GM23338 (cell line): ENCODE measurements around the gene STK33. TPM values are rescaled to one million over a fixed set of nuclear protein-coding genes. Genes with fewer than 3 reads are reported as not detected.

Source experiments
- ATAC-seq: fragments of 200-7000 bp; cut with Tn5 transposase; 3 replicates; pipeline ENCODE4 v1.9.1; 2020
- DNase-seq: peaks from one replicate; pipeline ENCODE4 v3.0.0-alpha.2; 2015; ENCODE audit warnings: low spot score
- H2AFZ ChIP-seq: fragments of 200-600 bp; sonication (generic); 2 replicates; pipeline ENCODE4 v1.8.0; 2016; ENCODE audit warnings: antibody characterized with exemption, mild to moderate bottlenecking, moderate library complexity
- H3F3A ChIP-seq: fragments of 200-600 bp; sonication (generic); replicated peaks from 2 replicates; pipeline ENCODE4 v1.8.0; 2017; ENCODE audit warnings: antibody characterized with exemption, mixed run types, low read depth
- H3K27ac ChIP-seq: fragments of 200-600 bp; sonication (generic); 2 replicates; pipeline ENCODE4 v1.6.1; 2016; ENCODE audit warnings: low read depth
- H3K27me3 ChIP-seq: fragments of 200-600 bp; sonication (generic); 2 replicates; pipeline ENCODE4 v1.8.0; 2016; ENCODE audit warnings: mild to moderate bottlenecking, mixed run types, moderate library complexity; ENCODE audit not compliant: insufficient read depth
- H3K36me3 ChIP-seq: fragments of 200-600 bp; sonication (generic); 2 replicates; pipeline ENCODE4 v1.8.0; 2016; ENCODE audit warnings: mild to moderate bottlenecking; ENCODE audit not compliant: insufficient read depth
- H3K4me1 ChIP-seq: fragments of 200-600 bp; sonication (generic); 2 replicates; pipeline ENCODE4 v1.8.0; 2016; ENCODE audit warnings: mild to moderate bottlenecking, moderate library complexity; ENCODE audit not compliant: insufficient read depth
- H3K4me2 ChIP-seq: fragments of 200-600 bp; sonication (generic); 2 replicates; pipeline ENCODE4 v1.7.1; 2017; ENCODE audit warnings: mixed run types
- H3K4me3 ChIP-seq: fragments of 200-600 bp; sonication (generic); 2 replicates; pipeline ENCODE4 v1.6.1; 2016; ENCODE audit warnings: mixed run types
- H3K79me2 ChIP-seq: fragments of 200-600 bp; sonication (generic); replicated peaks from 2 replicates; pipeline ENCODE4 v1.8.0; 2017; ENCODE audit warnings: mild to moderate bottlenecking; ENCODE audit not compliant: insufficient read depth
- H3K9me2 ChIP-seq: fragments of 200-600 bp; sonication (generic); 2 replicates; pipeline ENCODE4 v1.8.0; 2017; ENCODE audit not compliant: insufficient read depth
- H4K20me1 ChIP-seq: fragments of 200-600 bp; sonication (generic); replicated peaks from 2 replicates; pipeline ENCODE4 v1.8.0; 2017; ENCODE audit warnings: mild to moderate bottlenecking; ENCODE audit not compliant: insufficient read depth
- H3K27ac Mint-ChIP-seq: 2 replicates; pipeline ENCODE4 v1.8.0; 2020; ENCODE audit warnings: inconsistent platforms, mild to moderate bottlenecking, moderate library complexity, mixed read lengths
- H3K27me3 Mint-ChIP-seq: 3 replicates; pipeline ENCODE4 v1.8.0; 2022; ENCODE audit warnings: low read depth, mild to moderate bottlenecking, moderate library complexity, mixed read lengths, inconsistent platforms; ENCODE audit not compliant: insufficient read depth, poor library complexity
- H3K36me3 Mint-ChIP-seq: 3 replicates; pipeline ENCODE4 v1.8.0; 2021; ENCODE audit warnings: low read depth, mild to moderate bottlenecking, inconsistent platforms, moderate library complexity, mixed read lengths
- H3K4me1 Mint-ChIP-seq: 3 replicates; pipeline ENCODE4 v1.8.0; 2020; ENCODE audit warnings: mild to moderate bottlenecking, inconsistent platforms, mixed read lengths
- H3K4me3 Mint-ChIP-seq: 3 replicates; pipeline ENCODE4 v1.8.0; 2021; ENCODE audit warnings: moderate library complexity, mild to moderate bottlenecking, inconsistent platforms, mixed read lengths
- H3K9me3 Mint-ChIP-seq: 3 replicates; pipeline ENCODE4 v1.8.0; 2020; ENCODE audit warnings: moderate library complexity, mild to moderate bottlenecking, inconsistent platforms, mixed read lengths
- CREB1 ChIP-seq: fragments of 250-450 bp; sonication (Bioruptor Pico); IDR thresholded peaks from 2 replicates; pipeline ENCODE4 v1.5.0; 2020; ENCODE audit warnings: low read depth, mild to moderate bottlenecking, moderate library complexity
- EZH2 ChIP-seq: fragments of 200-600 bp; sonication (generic); IDR thresholded peaks from one replicate; pipeline ENCODE4 v1.8.0; 2017; ENCODE audit warnings: antibody characterized with exemption, mild to moderate bottlenecking, low read depth; ENCODE audit not compliant: unreplicated experiment
- EZH2phosphoT487 ChIP-seq: fragments of 200-600 bp; sonication (generic); IDR thresholded peaks from one replicate; pipeline ENCODE4 v1.8.1; 2018; ENCODE audit warnings: antibody characterized with exemption; ENCODE audit not compliant: unreplicated experiment
- JUNB ChIP-seq: IDR thresholded peaks from one replicate; pipeline ENCODE4 v1.6.1; 2016; ENCODE audit warnings: antibody characterized with exemption; ENCODE audit not compliant: unreplicated experiment
- NANOG ChIP-seq: IDR thresholded peaks from 2 replicates; pipeline ENCODE4 v1.6.1; 2016; ENCODE audit warnings: antibody characterized with exemption, borderline replicate concordance
- REST ChIP-seq: IDR thresholded peaks from one replicate; pipeline ENCODE4 v1.6.1; 2018; ENCODE audit warnings: antibody characterized with exemption; ENCODE audit not compliant: unreplicated experiment
- STAT1 ChIP-seq: IDR thresholded peaks from one replicate; pipeline ENCODE4 v1.6.1; 2016; ENCODE audit warnings: antibody characterized with exemption; ENCODE audit not compliant: unreplicated experiment
- ZNF114 ChIP-seq: fragments of 250-450 bp; sonication (Bioruptor Pico); IDR thresholded peaks from 2 replicates; pipeline ENCODE4 v1.5.0; 2020; ENCODE audit warnings: mild to moderate bottlenecking, moderate library complexity
- ZNF331 ChIP-seq: fragments of 250-450 bp; sonication (Bioruptor Pico); IDR thresholded peaks from 2 replicates; pipeline ENCODE4 v1.5.0; 2020; ENCODE audit warnings: low read depth, mild to moderate bottlenecking, moderate library complexity
- ZNF462 ChIP-seq: fragments of 250-450 bp; sonication (Bioruptor Pico); IDR thresholded peaks from 2 replicates; pipeline ENCODE4 v1.5.0; 2020; ENCODE audit warnings: mild to moderate bottlenecking, moderate library complexity
- polyA plus RNA-seq: library from polyadenylated mRNA; unstranded; fragments of >200 nt; fragmentation: Nextera tagmentation; extraction: Ambion mirVana; gene quantifications from 2 replicates; pipeline ENCODE4 v1.2.1, GENCODE V29; 2016
- total RNA-seq: library from RNA; depleted of rRNA; stranded (reverse); fragments of >200 nt; shearing (Covaris generic); gene quantifications from 2 replicates; pipeline ENCODE4 v1.2.3, GENCODE V29; 2014
- TF ChIP-seq, protein P1 (sequence below): IDR thresholded peaks from 2 replicates; pipeline ENCODE4 v1.6.1; 2016; ENCODE audit warnings: antibody characterized with exemption
- TF ChIP-seq, protein P2 (sequence below), 2 experiments: fragments of 200-600 bp in 1 of 2; sonication (generic) in 1 of 2; conservative IDR thresholded peaks; 2 replicates each; pipeline versions ENCODE4 v1.5.1 to v1.6.1; 2016 to 2017; ENCODE audit warnings: antibody characterized with exemption in 2 of 2, low read depth in 2 of 2, mild to moderate bottlenecking in 2 of 2, moderate library complexity in 1 of 2

Gene STK33
- total and polyA plus RNA-seq, 2 experiments from 2014 or later, result 17.2 to 18.2 TPM

DNA sequence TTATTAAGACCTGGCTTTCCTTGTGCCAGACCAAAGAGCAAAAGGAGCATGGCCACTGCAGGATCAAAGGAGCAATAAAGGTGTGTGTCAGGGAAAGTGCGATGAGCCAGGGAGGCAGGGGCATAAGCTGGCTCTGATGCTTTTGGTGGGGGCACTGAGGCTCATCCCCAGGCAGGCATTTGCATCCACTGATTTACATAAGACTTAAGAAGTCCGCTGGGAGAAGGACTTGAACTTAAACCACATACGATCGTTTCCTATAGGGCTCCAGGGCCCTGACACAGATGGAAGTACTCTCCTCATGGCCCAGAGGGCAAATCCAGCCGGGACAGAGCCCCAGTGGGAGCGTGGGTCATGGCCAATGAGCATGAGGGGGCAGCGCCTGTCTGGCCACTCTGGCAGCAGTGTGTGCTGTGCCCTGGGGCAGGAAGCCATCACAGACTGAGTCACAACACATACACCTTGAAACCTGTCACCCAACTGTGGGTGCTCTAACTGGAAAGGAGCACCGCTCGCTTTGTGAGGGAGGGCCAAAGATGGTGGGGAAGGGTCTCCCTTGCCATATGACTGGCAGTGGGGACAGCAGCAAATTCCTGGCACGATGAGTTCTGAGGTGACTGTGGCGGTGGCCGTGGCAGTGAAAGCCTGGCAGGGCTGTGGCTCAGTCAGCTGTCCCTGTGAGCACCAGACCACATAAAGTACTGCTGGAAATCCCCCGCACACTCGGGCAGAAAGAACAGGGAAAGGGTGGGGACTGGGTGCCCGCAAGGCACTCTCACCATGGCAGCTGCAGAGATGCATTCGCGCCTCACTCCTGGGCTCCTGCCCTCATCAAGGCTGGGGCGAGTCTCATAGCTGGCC is 251.0 kb downstream of the STK33 start:
- H3K79me2 ChIP-seq, result no peaks in the 10 kb centered on the region
- no peak overlapping the region for H3K4me2 ChIP-seq
- H3K4me1 Mint-ChIP-seq, result peaks cover 22% of the 10 kb centered on the region
- no peaks in the 10 kb centered on the region for H4K20me1 ChIP-seq
- H3K27me3 ChIP-seq, result no peaks in the 10 kb centered on the region
- TF ChIP-seq, protein P1, sequence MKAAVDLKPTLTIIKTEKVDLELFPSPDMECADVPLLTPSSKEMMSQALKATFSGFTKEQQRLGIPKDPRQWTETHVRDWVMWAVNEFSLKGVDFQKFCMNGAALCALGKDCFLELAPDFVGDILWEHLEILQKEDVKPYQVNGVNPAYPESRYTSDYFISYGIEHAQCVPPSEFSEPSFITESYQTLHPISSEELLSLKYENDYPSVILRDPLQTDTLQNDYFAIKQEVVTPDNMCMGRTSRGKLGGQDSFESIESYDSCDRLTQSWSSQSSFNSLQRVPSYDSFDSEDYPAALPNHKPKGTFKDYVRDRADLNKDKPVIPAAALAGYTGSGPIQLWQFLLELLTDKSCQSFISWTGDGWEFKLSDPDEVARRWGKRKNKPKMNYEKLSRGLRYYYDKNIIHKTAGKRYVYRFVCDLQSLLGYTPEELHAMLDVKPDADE, result no peak
- TF ChIP-seq, protein P2, sequence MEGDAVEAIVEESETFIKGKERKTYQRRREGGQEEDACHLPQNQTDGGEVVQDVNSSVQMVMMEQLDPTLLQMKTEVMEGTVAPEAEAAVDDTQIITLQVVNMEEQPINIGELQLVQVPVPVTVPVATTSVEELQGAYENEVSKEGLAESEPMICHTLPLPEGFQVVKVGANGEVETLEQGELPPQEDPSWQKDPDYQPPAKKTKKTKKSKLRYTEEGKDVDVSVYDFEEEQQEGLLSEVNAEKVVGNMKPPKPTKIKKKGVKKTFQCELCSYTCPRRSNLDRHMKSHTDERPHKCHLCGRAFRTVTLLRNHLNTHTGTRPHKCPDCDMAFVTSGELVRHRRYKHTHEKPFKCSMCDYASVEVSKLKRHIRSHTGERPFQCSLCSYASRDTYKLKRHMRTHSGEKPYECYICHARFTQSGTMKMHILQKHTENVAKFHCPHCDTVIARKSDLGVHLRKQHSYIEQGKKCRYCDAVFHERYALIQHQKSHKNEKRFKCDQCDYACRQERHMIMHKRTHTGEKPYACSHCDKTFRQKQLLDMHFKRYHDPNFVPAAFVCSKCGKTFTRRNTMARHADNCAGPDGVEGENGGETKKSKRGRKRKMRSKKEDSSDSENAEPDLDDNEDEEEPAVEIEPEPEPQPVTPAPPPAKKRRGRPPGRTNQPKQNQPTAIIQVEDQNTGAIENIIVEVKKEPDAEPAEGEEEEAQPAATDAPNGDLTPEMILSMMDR (conservative IDR thresholded peaks at IDR 0.05; ENCODE audit: low read depth in 2 of 2), result no peak
- no peak for TF ChIP-seq JUNB
- TF ChIP-seq ZNF114 (CRISPR knock-in tag), result no peak
- TF ChIP-seq STAT1, result no peak
- no peak for TF ChIP-seq EZH2
- no peak for TF ChIP-seq ZNF331 (CRISPR knock-in tag)
- no peak for TF ChIP-seq ZNF462 (CRISPR knock-in tag)
- TF ChIP-seq EZH2phosphoT487, result no peak
- TF ChIP-seq NANOG, result no peak
- TF ChIP-seq CREB1, result no peak
- no peak for TF ChIP-seq REST
- no peak overlapping the region for H2AFZ ChIP-seq
- no peaks in the 10 kb centered on the region for H3K4me1 ChIP-seq
- no peak overlapping the region for H3K27ac ChIP-seq
- no peaks in the 10 kb centered on the region for H3K36me3 Mint-ChIP-seq
- peaks cover 6% of the 10 kb centered on the region for H3K27me3 Mint-ChIP-seq
- H3K4me3 ChIP-seq, result no peak overlapping the region
- no peaks in the 10 kb centered on the region for H3K9me3 Mint-ChIP-seq
- no peak overlapping the region for H3K27ac Mint-ChIP-seq
- ATAC-seq, result no peak
- no peak for DNase-seq
- H3K4me3 Mint-ChIP-seq, result no peak overlapping the region
- no peaks in the 10 kb centered on the region for H3K9me2 ChIP-seq
- no peaks in the 10 kb centered on the region for H3K36me3 ChIP-seq
- no peaks in the 10 kb centered on the region for H3F3A ChIP-seq
